SK-N-SH (cell line): ENCODE results near the gene TSC2. TPM values are rescaled to one million over a fixed set of nuclear protein-coding genes. Genes with fewer than 3 reads are reported as not detected.

Experiments used
- CTCF ChIA-PET: fragments of 300-600, 350-600 bp; formaldehyde crosslinking; extraction: SDS; loops from one replicate; lab custom pipeline; 2021; lab: Yijun Ruan, JAX
- POLR2A ChIA-PET: fragments of 350-600 bp; sonication (Branson Sonifier 250); formaldehyde crosslinking; extraction: SDS; loops from one replicate; lab custom pipeline; 2020; ENCODE audit warnings: antibody characterized with exemption, inconsistent platforms; lab: Yijun Ruan, JAX
- DNase-seq: peaks from one replicate; pipeline ENCODE4 v3.0.0; 2012
- H2AFZ ChIP-seq: fragments of 200-600 bp; sonication (generic); 2 replicates; pipeline ENCODE4 v1.8.1; 2016; ENCODE audit warnings: antibody characterized with exemption, mild to moderate bottlenecking, low read depth
- H3F3A ChIP-seq: fragments of 200-600 bp; sonication (generic); replicated peaks from 2 replicates; pipeline ENCODE3; 2016; ENCODE audit warnings: antibody characterized with exemption, mild to moderate bottlenecking; ENCODE audit not compliant: insufficient read depth
- H3K27ac ChIP-seq, 2 experiments: fragments of 200-500 bp in 1 of 2; fragments of 200-600 bp in 1 of 2; sonication (Bioruptor generic) in 1 of 2; sonication (generic), shearing (Covaris generic) in 1 of 2; 2 replicates each; pipeline versions ENCODE4 v1.5.1 to v1.6.1; 2014 to 2016; ENCODE audit warnings: low read depth in 2 of 2, inconsistent platforms in 1 of 2, low read length in 1 of 2, mild to moderate bottlenecking in 1 of 2, mixed read lengths in 1 of 2
- H3K27me3 ChIP-seq: fragments of 200-600 bp; sonication (generic), shearing (Covaris generic); 2 replicates; pipeline ENCODE4 v1.6.1; 2016; ENCODE audit warnings: mixed run types; ENCODE audit not compliant: insufficient read depth
- H3K36me3 ChIP-seq, 2 experiments: fragments of 200-500 bp in 1 of 2; fragments of 200-600 bp in 1 of 2; sonication (Bioruptor generic) in 1 of 2; sonication (generic) in 1 of 2; replicated peaks in 1 of 2; 2 replicates each; pipeline versions ENCODE3 to v1.5.1; 2014 to 2016; ENCODE audit warnings: low read length in 1 of 2, mild to moderate bottlenecking in 1 of 2; ENCODE audit not compliant: insufficient read depth in 2 of 2, control insufficient read depth in 1 of 2
- H3K4me1 ChIP-seq, 2 experiments: fragments of 200-500 bp in 1 of 2; fragments of 200-600 bp in 1 of 2; sonication (Bioruptor generic) in 1 of 2; sonication (generic), shearing (Covaris generic) in 1 of 2; 2 replicates each; pipeline versions ENCODE4 v1.5.1 to v1.6.1; 2014 to 2016; ENCODE audit warnings: low read depth in 1 of 2, low read length in 1 of 2, mixed run types in 1 of 2; ENCODE audit not compliant: insufficient read depth in 2 of 2, control insufficient read depth in 1 of 2
- H3K4me2 ChIP-seq: fragments of 200-600 bp; sonication (generic), shearing (Covaris generic); 2 replicates; pipeline ENCODE4 v1.6.1; 2017; ENCODE audit warnings: mixed run types
- H3K4me3 ChIP-seq, 2 experiments: fragments of 200-500 bp in 1 of 2; fragments of 200-600 bp in 1 of 2; sonication (Bioruptor generic) in 1 of 2; sonication (generic), shearing (Covaris generic) in 1 of 2; 2 replicates each; pipeline versions ENCODE4 v1.5.1 to v1.8.1; 2014 to 2016; ENCODE audit warnings: low read depth in 2 of 2, inconsistent platforms in 1 of 2, low read length in 1 of 2, mild to moderate bottlenecking in 1 of 2, mixed read lengths in 1 of 2, moderate library complexity in 1 of 2
- H3K79me2 ChIP-seq: fragments of 200-600 bp; sonication (generic); 2 replicates; pipeline ENCODE4 v1.8.1; 2017; ENCODE audit warnings: mild to moderate bottlenecking; ENCODE audit not compliant: insufficient read depth
- H3K9ac ChIP-seq: fragments of 200-600 bp; sonication (generic); 2 replicates; pipeline ENCODE4 v1.6.1; 2017; ENCODE audit warnings: mixed run types
- H3K9me2 ChIP-seq: fragments of 200-600 bp; sonication (generic); 2 replicates; pipeline ENCODE4 v1.6.1; 2017; ENCODE audit warnings: mixed run types
- H3K9me3 ChIP-seq: fragments of 200-600 bp; sonication (generic); 2 replicates; pipeline ENCODE4 v1.6.1; 2017; ENCODE audit warnings: mixed run types, mild to moderate bottlenecking, moderate library complexity
- H4K20me1 ChIP-seq: fragments of 200-600 bp; sonication (generic); 2 replicates; pipeline ENCODE4 v1.6.1; 2017; ENCODE audit warnings: mild to moderate bottlenecking, mixed run types; ENCODE audit not compliant: insufficient read depth
- CHD2 ChIP-seq: fragments of 150-350 bp; IDR thresholded peaks from 2 replicates; pipeline ENCODE4 v1.6.1; 2018; ENCODE audit warnings: low read length; ENCODE audit not compliant: partially characterized antibody
- EP300 ChIP-seq, 2 experiments: IDR thresholded peaks; 2 replicates each; pipeline versions ENCODE4 v1.4.0 to v1.6.1; 2012; ENCODE audit warnings: borderline replicate concordance in 1 of 2, low read depth in 1 of 2, low read length in 1 of 2
- EZH2phosphoT487 ChIP-seq: fragments of 200-600 bp; sonication (generic); IDR thresholded peaks from 2 replicates; pipeline ENCODE4 v1.6.1; 2017; ENCODE audit warnings: low read depth, mixed run types, mild to moderate bottlenecking, antibody characterized with exemption, moderate library complexity, borderline replicate concordance
- FOSL2 ChIP-seq: IDR thresholded peaks from 2 replicates; pipeline ENCODE4 v1.4.0; 2012; ENCODE audit warnings: low read depth, mild to moderate bottlenecking, moderate library complexity, borderline replicate concordance
- FOXJ3 ChIP-seq: sonication (generic); formaldehyde crosslinking; IDR thresholded peaks from 2 replicates; pipeline ENCODE4 v1.5.1; 2020; ENCODE audit warnings: mild to moderate bottlenecking, missing genetic modification reagents
- GABPA ChIP-seq: IDR thresholded peaks from 2 replicates; pipeline ENCODE4 v1.4.0; 2012; ENCODE audit warnings: low read depth, mild to moderate bottlenecking
- GATA2 ChIP-seq: sonication (generic); formaldehyde crosslinking; IDR thresholded peaks from 2 replicates; pipeline ENCODE4 v1.5.0; 2020; ENCODE audit warnings: mild to moderate bottlenecking, missing genetic modification reagents
- MXI1 ChIP-seq: IDR thresholded peaks from 2 replicates; pipeline ENCODE4 v1.6.1; 2012; ENCODE audit warnings: mild to moderate bottlenecking, low read depth, low read length, improper control_type of control experiment
- NFIC ChIP-seq: IDR thresholded peaks from 2 replicates; pipeline ENCODE4 v1.4.0; 2012; ENCODE audit warnings: borderline replicate concordance
- POLR2AphosphoS5 ChIP-seq: IDR thresholded peaks from 2 replicates; pipeline ENCODE4 v1.6.1; 2012; ENCODE audit warnings: low read depth, low read length
- RAD21 ChIP-seq: IDR thresholded peaks from 2 replicates; pipeline ENCODE4 v1.6.1; 2012; ENCODE audit warnings: mild to moderate bottlenecking, low read length
- RCOR1 ChIP-seq: fragments of 150-350 bp; IDR thresholded peaks from 2 replicates; pipeline ENCODE4 v1.6.1; 2017; ENCODE audit warnings: antibody characterized with exemption, low read length
- SMC3 ChIP-seq: IDR thresholded peaks from 2 replicates; pipeline ENCODE4 v1.6.1; 2012; ENCODE audit warnings: low read depth, low read length, improper control_type of control experiment
- TCF12 ChIP-seq: IDR thresholded peaks from 2 replicates; pipeline ENCODE4 v1.4.0; 2012
- TEAD4 ChIP-seq: IDR thresholded peaks from 2 replicates; pipeline ENCODE4 v1.4.0; 2012; ENCODE audit warnings: mild to moderate bottlenecking, borderline replicate concordance; ENCODE audit not compliant: insufficient read depth
- ZBTB33 ChIP-seq: IDR thresholded peaks from 2 replicates; pipeline ENCODE4 v1.4.0; 2012; ENCODE audit warnings: low read depth, borderline replicate concordance
- WGBS: methylation state at CpG from one replicate; pipeline ENCODE4 v1.1.6; 2017; ENCODE audit warnings: low lambda C conversion rate; 5-methylcytosine and 5-hydroxymethylcytosine counted together
- polyA plus RNA-seq, 3 experiments: library from polyadenylated mRNA; depleted of rRNA; stranded (reverse); fragments of >200 nt; gene quantifications; 2 replicates each; pipeline ENCODE4 v1.2.3, GENCODE V29; 2012
- TF ChIP-seq, protein P1 (sequence below): IDR thresholded peaks from 2 replicates; pipeline ENCODE4; 2012
- TF ChIP-seq, protein P2 (sequence below): fragments of 150-350 bp; IDR thresholded peaks from 2 replicates; pipeline ENCODE4 v1.6.1; 2016; ENCODE audit warnings: mild to moderate bottlenecking, low read depth, low read length
- TF ChIP-seq, protein P3 (sequence below): IDR thresholded peaks from 2 replicates; pipeline ENCODE4 v1.6.1; 2012; ENCODE audit warnings: mild to moderate bottlenecking, low read depth, low read length, moderate library complexity

Gene TSC2
- polyA plus RNA-seq, 1 of the 3 experiments (the other 2 are of a cell fraction) = 96.1 TPM

GRCh38 chr16:2085669-2086068 is 37.9 kb downstream of the TSC2 start:
- DNase-seq = no peak
- Histone ChIP-seq H3K4me1 (no peaks in the 10 kb centered on the region; a peak in 1 of 4 replicates), H3K79me2 (no peaks in the 10 kb centered on the region), H2AFZ (no peak overlapping the region), H3K9me3 (no peaks in the 10 kb centered on the region), H3K9me2 (no peaks in the 10 kb centered on the region), H3K27ac (no peak overlapping the region; a peak in 1 of 4 replicates), H4K20me1 (peaks cover 7% of the 10 kb centered on the region; the same call in 1 of the 2 replicates), H3K36me3 (peaks cover 0 to 93% of the 10 kb centered on the region in 2 experiments), H3K4me3 (no peak overlapping the region), H3K27me3 (no peaks in the 10 kb centered on the region), H3F3A (peaks cover 10% of the 10 kb centered on the region), H3K4me2 (no peak overlapping the region), H3K9ac (no peak overlapping the region)
- CTCF ChIA-PET = interaction anchor here (1.3 to 2.1 kb wide), 2 partner anchors 55 to 63 kb away, joined by 3 to 7 read pairs; no protein-coding TSS in a partner anchor
- POLR2A ChIA-PET = interaction anchor here (1.0 kb wide), 1 partner anchor 55 kb away, joined by 3 read pairs; no protein-coding TSS in a partner anchor
- TF ChIP-seq RCOR1 (no peak), EP300 (IDR thresholded peaks at IDR 0.05; ENCODE audit: borderline replicate concordance in 1 of 2, low read depth in 1 of 2, low read length in 1 of 2) (no peak), TCF12 (no peak), MXI1 (no peak)
- TF ChIP-seq, protein P1, sequence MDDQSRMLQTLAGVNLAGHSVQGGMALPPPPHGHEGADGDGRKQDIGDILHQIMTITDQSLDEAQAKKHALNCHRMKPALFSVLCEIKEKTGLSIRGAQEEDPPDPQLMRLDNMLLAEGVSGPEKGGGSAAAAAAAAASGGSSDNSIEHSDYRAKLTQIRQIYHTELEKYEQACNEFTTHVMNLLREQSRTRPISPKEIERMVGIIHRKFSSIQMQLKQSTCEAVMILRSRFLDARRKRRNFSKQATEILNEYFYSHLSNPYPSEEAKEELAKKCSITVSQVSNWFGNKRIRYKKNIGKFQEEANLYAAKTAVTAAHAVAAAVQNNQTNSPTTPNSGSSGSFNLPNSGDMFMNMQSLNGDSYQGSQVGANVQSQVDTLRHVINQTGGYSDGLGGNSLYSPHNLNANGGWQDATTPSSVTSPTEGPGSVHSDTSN = peak; percentile 26; the same call in 1 of the 2 replicates
- WGBS = 87% methylated on average over 6 of the region's 14 CpGs

DNA sequence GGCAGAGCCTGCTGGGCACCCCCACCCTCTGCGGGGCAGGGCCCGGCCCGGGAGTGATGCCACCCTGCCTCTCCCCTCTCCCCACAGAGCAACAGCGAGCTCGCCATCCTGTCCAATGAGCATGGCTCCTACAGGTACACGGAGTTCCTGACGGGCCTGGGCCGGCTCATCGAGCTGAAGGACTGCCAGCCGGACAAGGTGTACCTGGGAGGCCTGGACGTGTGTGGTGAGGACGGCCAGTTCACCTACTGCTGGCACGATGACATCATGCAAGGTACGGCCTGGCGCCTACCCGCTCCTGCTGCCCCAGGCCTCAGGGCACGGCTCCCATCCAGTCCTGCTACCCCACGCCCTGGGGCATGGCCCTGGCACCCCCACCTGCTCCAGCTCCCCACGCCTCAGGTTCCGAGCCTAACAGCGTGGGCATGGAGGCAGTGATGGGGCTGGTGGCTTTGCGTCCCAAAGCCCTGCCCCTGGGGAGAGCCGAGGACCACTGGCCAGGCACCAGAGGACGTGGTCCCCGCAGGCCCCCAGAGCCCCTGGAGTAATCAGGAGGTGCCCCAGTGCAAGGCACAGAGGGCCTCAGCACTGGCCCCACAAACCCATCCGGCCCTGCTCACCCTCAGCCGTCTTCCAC is 38.4 kb downstream of the TSC2 start:
- Histone ChIP-seq H3K4me2 (no peak overlapping the region), H3K79me2 (no peaks in the 10 kb centered on the region), H3K9me3 (no peaks in the 10 kb centered on the region), H3K9ac (no peak overlapping the region), H3F3A (peaks cover 10% of the 10 kb centered on the region), H3K4me3 (no peak overlapping the region), H3K9me2 (no peaks in the 10 kb centered on the region), H3K36me3 (peaks cover 0 to 90% of the 10 kb centered on the region in 2 experiments), H2AFZ (no peak overlapping the region), H3K4me1 (no peaks in the 10 kb centered on the region; a peak in 1 of 4 replicates), H3K27ac (no peak overlapping the region), H3K27me3 (no peaks in the 10 kb centered on the region), H4K20me1 (peaks cover 7% of the 10 kb centered on the region; the same call in 1 of the 2 replicates)
- no peak for TF ChIP-seq EZH2phosphoT487
- TF ChIP-seq SMC3 = no peak
- TF ChIP-seq, protein P2, sequence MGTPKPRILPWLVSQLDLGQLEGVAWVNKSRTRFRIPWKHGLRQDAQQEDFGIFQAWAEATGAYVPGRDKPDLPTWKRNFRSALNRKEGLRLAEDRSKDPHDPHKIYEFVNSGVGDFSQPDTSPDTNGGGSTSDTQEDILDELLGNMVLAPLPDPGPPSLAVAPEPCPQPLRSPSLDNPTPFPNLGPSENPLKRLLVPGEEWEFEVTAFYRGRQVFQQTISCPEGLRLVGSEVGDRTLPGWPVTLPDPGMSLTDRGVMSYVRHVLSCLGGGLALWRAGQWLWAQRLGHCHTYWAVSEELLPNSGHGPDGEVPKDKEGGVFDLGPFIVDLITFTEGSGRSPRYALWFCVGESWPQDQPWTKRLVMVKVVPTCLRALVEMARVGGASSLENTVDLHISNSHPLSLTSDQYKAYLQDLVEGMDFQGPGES = no peak
- no peak for TF ChIP-seq TEAD4
- no peak for TF ChIP-seq FOSL2
- TF ChIP-seq, protein P3, sequence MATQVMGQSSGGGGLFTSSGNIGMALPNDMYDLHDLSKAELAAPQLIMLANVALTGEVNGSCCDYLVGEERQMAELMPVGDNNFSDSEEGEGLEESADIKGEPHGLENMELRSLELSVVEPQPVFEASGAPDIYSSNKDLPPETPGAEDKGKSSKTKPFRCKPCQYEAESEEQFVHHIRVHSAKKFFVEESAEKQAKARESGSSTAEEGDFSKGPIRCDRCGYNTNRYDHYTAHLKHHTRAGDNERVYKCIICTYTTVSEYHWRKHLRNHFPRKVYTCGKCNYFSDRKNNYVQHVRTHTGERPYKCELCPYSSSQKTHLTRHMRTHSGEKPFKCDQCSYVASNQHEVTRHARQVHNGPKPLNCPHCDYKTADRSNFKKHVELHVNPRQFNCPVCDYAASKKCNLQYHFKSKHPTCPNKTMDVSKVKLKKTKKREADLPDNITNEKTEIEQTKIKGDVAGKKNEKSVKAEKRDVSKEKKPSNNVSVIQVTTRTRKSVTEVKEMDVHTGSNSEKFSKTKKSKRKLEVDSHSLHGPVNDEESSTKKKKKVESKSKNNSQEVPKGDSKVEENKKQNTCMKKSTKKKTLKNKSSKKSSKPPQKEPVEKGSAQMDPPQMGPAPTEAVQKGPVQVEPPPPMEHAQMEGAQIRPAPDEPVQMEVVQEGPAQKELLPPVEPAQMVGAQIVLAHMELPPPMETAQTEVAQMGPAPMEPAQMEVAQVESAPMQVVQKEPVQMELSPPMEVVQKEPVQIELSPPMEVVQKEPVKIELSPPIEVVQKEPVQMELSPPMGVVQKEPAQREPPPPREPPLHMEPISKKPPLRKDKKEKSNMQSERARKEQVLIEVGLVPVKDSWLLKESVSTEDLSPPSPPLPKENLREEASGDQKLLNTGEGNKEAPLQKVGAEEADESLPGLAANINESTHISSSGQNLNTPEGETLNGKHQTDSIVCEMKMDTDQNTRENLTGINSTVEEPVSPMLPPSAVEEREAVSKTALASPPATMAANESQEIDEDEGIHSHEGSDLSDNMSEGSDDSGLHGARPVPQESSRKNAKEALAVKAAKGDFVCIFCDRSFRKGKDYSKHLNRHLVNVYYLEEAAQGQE = no peak
- TF ChIP-seq FOXJ3 = no peak
- TF ChIP-seq ZBTB33 = no peak
- TF ChIP-seq NFIC = no peak
- TF ChIP-seq GABPA = no peak
- no peak for TF ChIP-seq GATA2 (CRISPR knock-in tag)
- no peak for TF ChIP-seq POLR2AphosphoS5
- no peak for TF ChIP-seq CHD2
- TF ChIP-seq RCOR1 = no peak
- TF ChIP-seq RAD21 = no peak
- ChIA-PET POLR2A (no interaction called here), CTCF (interaction anchor here (1.3 to 2.1 kb wide), 3 partner anchors 54 to 64 kb away, joined by 3 to 7 read pairs (median 4); no protein-coding TSS in a partner anchor)
- 100% methylated on average over 2 of the region's 27 CpGs for WGBS
- no peak for DNase-seq
